ENCODE measurements around the gene TRAF7. TPM values are rescaled to one million over a fixed set of nuclear protein-coding genes. Genes with fewer than 3 reads are reported as not detected.

TRAF7 gene
- total and polyA plus RNA-seq, 2 of the 13 experiments (the other 11 are each of a cell fraction or from before 2014, with no cell fraction given): 47.9 to 65.6 TPM

DNA sequence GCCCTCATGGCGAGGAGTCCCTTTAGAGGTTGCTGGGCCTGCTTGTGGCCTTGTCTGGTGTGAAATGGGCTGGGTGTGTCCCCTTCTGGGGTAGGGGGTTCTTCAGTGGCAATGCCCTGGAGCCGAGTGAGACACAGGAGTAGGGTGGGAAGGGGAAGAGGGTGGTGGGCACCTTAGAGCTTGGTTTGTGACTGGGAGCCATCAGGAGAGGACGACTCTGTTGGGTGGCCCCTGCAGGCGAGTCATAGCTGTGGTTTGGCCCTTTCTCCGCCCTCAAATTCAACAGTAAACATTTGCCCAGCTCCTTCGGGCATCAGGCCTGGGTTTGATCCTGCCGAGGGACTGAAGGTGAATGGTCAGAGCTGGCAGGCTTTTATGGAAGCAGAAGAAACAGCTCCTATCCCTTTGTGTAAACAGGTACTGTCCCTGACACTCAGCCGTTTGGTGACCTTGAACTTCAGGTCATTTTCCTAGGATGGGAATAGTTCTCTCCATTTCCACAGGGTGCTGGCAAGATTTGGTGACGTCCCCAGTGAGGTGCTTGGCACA lies 70.7 kb downstream of the TRAF7 start (continued):
- TF ChIP-seq TBX3 (IDR thresholded peaks at IDR 0.05; ENCODE audit: borderline replicate concordance): peak; percentile 71; the same call in 1 of the 2 replicates
- no peak for TF ChIP-seq ZNF136 (CRISPR knock-in tag; IDR thresholded peaks at IDR 0.05; ENCODE audit: low read depth)
- TF ChIP-seq REXO4 (CRISPR knock-in tag; IDR thresholded peaks at IDR 0.05; ENCODE audit: borderline replicate concordance): no peak
- no peak for TF ChIP-seq SUZ12 (IDR thresholded peaks at IDR 0.05; ENCODE audit: low read depth, low read length)
- TF ChIP-seq CBX5 (CRISPR knock-in tag; IDR thresholded peaks at IDR 0.05; ENCODE audit: borderline replicate concordance): peak; percentile 48; the same call in 1 of the 2 replicates
- TF ChIP-seq NFKB2 (CRISPR knock-in tag; IDR thresholded peaks at IDR 0.05; ENCODE audit: borderline replicate concordance): no peak
- TF ChIP-seq ERF (CRISPR knock-in tag; IDR thresholded peaks at IDR 0.05): peak; percentile 81; the same call in 1 of the 2 replicates
- TF ChIP-seq ZNF614 (CRISPR knock-in tag; IDR thresholded peaks at IDR 0.05; ENCODE audit: borderline replicate concordance): 0 out of 2 replicates have a peak, but pooled peaks have one; percentile 39
- TF ChIP-seq, protein P1, sequence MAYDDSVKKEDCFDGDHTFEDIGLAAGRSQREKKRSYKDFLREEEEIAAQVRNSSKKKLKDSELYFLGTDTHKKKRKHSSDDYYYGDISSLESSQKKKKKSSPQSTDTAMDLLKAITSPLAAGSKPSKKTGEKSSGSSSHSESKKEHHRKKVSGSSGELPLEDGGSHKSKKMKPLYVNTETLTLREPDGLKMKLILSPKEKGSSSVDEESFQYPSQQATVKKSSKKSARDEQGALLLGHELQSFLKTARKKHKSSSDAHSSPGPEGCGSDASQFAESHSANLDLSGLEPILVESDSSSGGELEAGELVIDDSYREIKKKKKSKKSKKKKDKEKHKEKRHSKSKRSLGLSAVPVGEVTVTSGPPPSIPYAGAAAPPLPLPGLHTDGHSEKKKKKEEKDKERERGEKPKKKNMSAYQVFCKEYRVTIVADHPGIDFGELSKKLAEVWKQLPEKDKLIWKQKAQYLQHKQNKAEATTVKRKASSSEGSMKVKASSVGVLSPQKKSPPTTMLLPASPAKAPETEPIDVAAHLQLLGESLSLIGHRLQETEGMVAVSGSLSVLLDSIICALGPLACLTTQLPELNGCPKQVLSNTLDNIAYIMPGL (CRISPR knock-in tag; IDR thresholded peaks at IDR 0.05; ENCODE audit: borderline replicate concordance in 1 of 2, low read depth in 1 of 2): 0 out of 4 replicates have a peak, but pooled peaks of 1 of the 2 experiments have one; percentile 34
- no peak for TF ChIP-seq MED8 (CRISPR knock-in tag; IDR thresholded peaks at IDR 0.05; ENCODE audit: insufficient replicate concordance)
- TF ChIP-seq ZBTB7B (CRISPR knock-in tag; IDR thresholded peaks at IDR 0.05): peak; percentile 53; the same call in 1 of the 2 replicates
- TF ChIP-seq ZNF776 (CRISPR knock-in tag; IDR thresholded peaks at IDR 0.05): no peak
- TF ChIP-seq, protein P2, sequence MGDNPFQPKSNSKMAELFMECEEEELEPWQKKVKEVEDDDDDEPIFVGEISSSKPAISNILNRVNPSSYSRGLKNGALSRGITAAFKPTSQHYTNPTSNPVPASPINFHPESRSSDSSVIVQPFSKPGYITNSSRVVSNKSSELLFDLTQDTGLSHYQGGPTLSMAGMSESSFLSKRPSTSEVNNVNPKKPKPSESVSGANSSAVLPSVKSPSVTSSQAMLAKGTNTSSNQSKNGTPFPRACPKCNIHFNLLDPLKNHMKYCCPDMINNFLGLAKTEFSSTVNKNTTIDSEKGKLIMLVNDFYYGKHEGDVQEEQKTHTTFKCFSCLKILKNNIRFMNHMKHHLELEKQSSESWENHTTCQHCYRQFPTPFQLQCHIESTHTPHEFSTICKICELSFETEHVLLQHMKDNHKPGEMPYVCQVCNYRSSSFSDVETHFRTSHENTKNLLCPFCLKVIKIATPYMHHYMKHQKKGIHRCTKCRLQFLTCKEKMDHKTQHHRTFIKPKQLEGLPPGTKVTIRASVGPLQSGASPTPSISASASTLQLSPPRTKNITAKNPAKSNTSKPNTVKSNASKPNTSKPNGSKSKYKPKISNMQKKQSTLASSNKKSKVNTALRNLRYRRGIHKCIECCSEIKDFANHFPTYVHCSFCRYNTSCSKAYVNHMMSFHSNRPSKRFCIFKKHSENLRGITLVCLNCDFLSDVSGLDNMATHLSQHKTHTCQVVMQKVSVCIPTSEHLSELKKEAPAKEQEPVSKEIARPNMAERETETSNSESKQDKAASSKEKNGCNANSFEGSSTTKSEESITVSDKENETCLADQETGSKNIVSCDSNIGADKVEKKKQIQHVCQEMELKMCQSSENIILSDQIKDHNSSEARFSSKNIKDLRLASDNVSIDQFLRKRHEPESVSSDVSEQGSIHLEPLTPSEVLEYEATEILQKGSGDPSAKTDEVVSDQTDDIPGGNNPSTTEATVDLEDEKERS (CRISPR knock-in tag; IDR thresholded peaks at IDR 0.05): no peak
- TF ChIP-seq ISX (CRISPR knock-in tag; conservative IDR thresholded peaks at IDR 0.05): no peak
- peak; percentile 79 for TF ChIP-seq SALL1 (CRISPR knock-in tag; IDR thresholded peaks at IDR 0.05)
- no peak for TF ChIP-seq PRMT3 (CRISPR knock-in tag; IDR thresholded peaks at IDR 0.05; ENCODE audit: borderline replicate concordance, low read depth)
- TF ChIP-seq, protein P3, sequence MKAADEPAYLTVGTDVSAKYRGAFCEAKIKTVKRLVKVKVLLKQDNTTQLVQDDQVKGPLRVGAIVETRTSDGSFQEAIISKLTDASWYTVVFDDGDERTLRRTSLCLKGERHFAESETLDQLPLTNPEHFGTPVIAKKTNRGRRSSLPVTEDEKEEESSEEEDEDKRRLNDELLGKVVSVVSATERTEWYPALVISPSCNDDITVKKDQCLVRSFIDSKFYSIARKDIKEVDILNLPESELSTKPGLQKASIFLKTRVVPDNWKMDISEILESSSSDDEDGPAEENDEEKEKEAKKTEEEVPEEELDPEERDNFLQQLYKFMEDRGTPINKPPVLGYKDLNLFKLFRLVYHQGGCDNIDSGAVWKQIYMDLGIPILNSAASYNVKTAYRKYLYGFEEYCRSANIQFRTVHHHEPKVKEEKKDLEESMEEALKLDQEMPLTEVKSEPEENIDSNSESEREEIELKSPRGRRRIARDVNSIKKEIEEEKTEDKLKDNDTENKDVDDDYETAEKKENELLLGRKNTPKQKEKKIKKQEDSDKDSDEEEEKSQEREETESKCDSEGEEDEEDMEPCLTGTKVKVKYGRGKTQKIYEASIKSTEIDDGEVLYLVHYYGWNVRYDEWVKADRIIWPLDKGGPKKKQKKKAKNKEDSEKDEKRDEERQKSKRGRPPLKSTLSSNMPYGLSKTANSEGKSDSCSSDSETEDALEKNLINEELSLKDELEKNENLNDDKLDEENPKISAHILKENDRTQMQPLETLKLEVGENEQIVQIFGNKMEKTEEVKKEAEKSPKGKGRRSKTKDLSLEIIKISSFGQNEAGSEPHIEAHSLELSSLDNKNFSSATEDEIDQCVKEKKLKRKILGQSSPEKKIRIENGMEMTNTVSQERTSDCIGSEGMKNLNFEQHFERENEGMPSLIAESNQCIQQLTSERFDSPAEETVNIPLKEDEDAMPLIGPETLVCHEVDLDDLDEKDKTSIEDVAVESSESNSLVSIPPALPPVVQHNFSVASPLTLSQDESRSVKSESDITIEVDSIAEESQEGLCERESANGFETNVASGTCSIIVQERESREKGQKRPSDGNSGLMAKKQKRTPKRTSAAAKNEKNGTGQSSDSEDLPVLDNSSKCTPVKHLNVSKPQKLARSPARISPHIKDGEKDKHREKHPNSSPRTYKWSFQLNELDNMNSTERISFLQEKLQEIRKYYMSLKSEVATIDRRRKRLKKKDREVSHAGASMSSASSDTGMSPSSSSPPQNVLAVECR (CRISPR knock-in tag; IDR thresholded peaks at IDR 0.05; ENCODE audit: borderline replicate concordance): peak; percentile 31; the same call in 1 of the 2 replicates
- TF ChIP-seq SOX13 (IDR thresholded peaks at IDR 0.05): no peak
- peak in 1 of 2 experiments; percentile 61; a peak in 2 of 4 replicates for TF ChIP-seq SOX13 (CRISPR knock-in tag; conservative IDR thresholded peaks at IDR 0.05 in 1 of 2, IDR thresholded peaks at IDR 0.05 in 1 of 2)
